Measurements from ENCODE around the gene PGBD4. TPM values are rescaled to one million over a fixed set of nuclear protein-coding genes. Genes with fewer than 3 reads are reported as not detected.
A peak's percentile ranks its signal among the peaks of the same experiment; 100 is the strongest.

Gene PGBD4
- total and polyA plus RNA-seq, 2 donors (not counting 3 experiments of a cell fraction or from before 2014, with no cell fraction given), result 0.39 to 1.1 TPM

- H4K20me1 ChIP-seq (replicated peaks; ENCODE audit: control insufficient read depth, extremely low read depth, insufficient read depth, low read length), result no peaks in the 10 kb centered on the region
- ChIA-PET POLR2A (no interaction called here), CTCF (no interaction called here)
- no peaks in the 10 kb centered on the region for H3K9me3 ChIP-seq (replicated peaks; ENCODE audit: control insufficient read depth, insufficient read depth, low read length)
- H3K9me1 ChIP-seq (replicated peaks; ENCODE audit: control insufficient read depth, extremely low read depth, insufficient read depth, low read length), result no peaks in the 10 kb centered on the region
- no peak overlapping the region for H3K4me2 ChIP-seq (ENCODE audit: insufficient read depth, low read length)
- no peak for DNase-seq (ENCODE audit: low read depth, low spot score)
- no peak overlapping the region for H3K9ac ChIP-seq (replicated peaks; ENCODE audit: extremely low read depth, insufficient read depth, low read length)
- no peak overlapping the region for H3K4me3 ChIP-seq (replicated peaks in 1 of 3; ENCODE audit: insufficient read depth in 1 of 3, low read depth in 1 of 3, low read length in 3 of 3)
- H2AFZ ChIP-seq (ENCODE audit: low read depth, low read length), result no peak overlapping the region
- BruUV-seq (replicated peaks), result no TSS peak
- H3K27ac ChIP-seq (ENCODE audit: insufficient read depth, low read depth, low read length), result no peak overlapping the region
- peak; percentile 63 for FAIRE-seq
- TF ChIP-seq GATA2 (IDR thresholded peaks at IDR 0.05; ENCODE audit: insufficient read depth, insufficient read length, low read depth, low read length) (no peak), JUN (IDR thresholded peaks at IDR 0.05; ENCODE audit: borderline replicate concordance, insufficient read depth, insufficient read length, low read depth) (no peak), POLR2A (IDR thresholded peaks at IDR 0.05; ENCODE audit: low read depth, low read length) (no peak), FOS (IDR thresholded peaks at IDR 0.05; ENCODE audit: borderline replicate concordance, insufficient read depth, low read length) (no peak), MYC (IDR thresholded peaks at IDR 0.05; ENCODE audit: low read depth, low read length) (no peak), EZH2 (IDR thresholded peaks at IDR 0.05; ENCODE audit: borderline replicate concordance, low read depth, low read length, severe bottlenecking) (no peak), POLR2AphosphoS5 (IDR thresholded peaks at IDR 0.05; ENCODE audit: insufficient read depth, low read depth, low read length) (no peak), CTCF (IDR thresholded peaks at IDR 0.05; ENCODE audit: extremely low read depth in 1 of 2, insufficient read depth in 1 of 2, low read depth in 1 of 2, low read length in 2 of 2) (no peak)
- TF ChIP-seq, protein P1, sequence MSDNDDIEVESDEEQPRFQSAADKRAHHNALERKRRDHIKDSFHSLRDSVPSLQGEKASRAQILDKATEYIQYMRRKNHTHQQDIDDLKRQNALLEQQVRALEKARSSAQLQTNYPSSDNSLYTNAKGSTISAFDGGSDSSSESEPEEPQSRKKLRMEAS (IDR thresholded peaks at IDR 0.05; ENCODE audit: insufficient read depth, insufficient read length), result no peak
- peaks cover 34% of the 10 kb centered on the region for H3K79me2 ChIP-seq (ENCODE audit: control insufficient read depth, insufficient read depth, low read length)
- H3K36me3 ChIP-seq (ENCODE audit: control insufficient read depth in 2 of 2, extremely low read depth in 1 of 2, insufficient read depth in 2 of 2, low read length in 2 of 2), result peaks cover 0 to 4% of the 10 kb centered on the region in 2 experiments
- no peaks in the 10 kb centered on the region for H3K27me3 ChIP-seq (ENCODE audit: control insufficient read depth in 2 of 2, insufficient read depth in 2 of 2, low read length in 2 of 2)
- intact Hi-C loops (cut with micrococcal nuclease), result loop anchor here (2.0 to 10.0 kb wide), 2 partner anchors 243 to 335 kb away; partner anchors contain the start of genes GOLGA8A, NOP10 and NUTM1
- peaks cover 17% of the 10 kb centered on the region for H3K4me1 ChIP-seq (ENCODE audit: control insufficient read depth, extremely low read depth, insufficient read depth, low read length)
- dilution Hi-C loops (cut with MboI; ENCODE audit: extremely low pct_ligation_motif_present, low sequenced_read_pairs), result no loop called here
Observed at GRCh38 chr15:34099914-34100313, 2.0 kb upstream of the PGBD4 start.

Data from endothelial cell of umbilical vein (primary cell).